Suprapubic skin (tissue), 4 donors: ENCODE measurements around the gene RBMY1F.
"Not testable (repeated sequence)": the region's sequence is repeated elsewhere in the genome, so short reads cannot be mapped to it uniquely, and the experiment has no call there.

Experiments used
- CTCF ChIP-seq, 2 donors: fragments of 200-600 bp in 1 of 2; fragments of 450-650 bp in 1 of 2; sonication (generic) in 1 of 2; IDR thresholded peaks; one replicate each; pipeline ENCODE4 v1.5.1; 2016 to 2019; ENCODE audit warnings: antibody characterized with exemption in 2 of 2, mild to moderate bottlenecking in 1 of 2, moderate library complexity in 1 of 2
- EP300 ChIP-seq: sonication (generic); formaldehyde crosslinking; IDR thresholded peaks from one replicate; pipeline ENCODE4 v1.6.1; 2017; ENCODE audit warnings: antibody characterized with exemption
- POLR2A ChIP-seq, 2 donors: fragments of 450-650 bp; IDR thresholded peaks; one replicate each; pipeline ENCODE4 v1.6.1; 2017; ENCODE audit warnings: antibody characterized with exemption in 2 of 2, mild to moderate bottlenecking in 2 of 2, moderate library complexity in 2 of 2
- POLR2AphosphoS5 ChIP-seq, 3 donors: sonication (generic); formaldehyde crosslinking; IDR thresholded peaks; one replicate each; pipeline ENCODE4 v1.6.1; 2017; ENCODE audit warnings: antibody characterized with exemption in 3 of 3

DNA sequence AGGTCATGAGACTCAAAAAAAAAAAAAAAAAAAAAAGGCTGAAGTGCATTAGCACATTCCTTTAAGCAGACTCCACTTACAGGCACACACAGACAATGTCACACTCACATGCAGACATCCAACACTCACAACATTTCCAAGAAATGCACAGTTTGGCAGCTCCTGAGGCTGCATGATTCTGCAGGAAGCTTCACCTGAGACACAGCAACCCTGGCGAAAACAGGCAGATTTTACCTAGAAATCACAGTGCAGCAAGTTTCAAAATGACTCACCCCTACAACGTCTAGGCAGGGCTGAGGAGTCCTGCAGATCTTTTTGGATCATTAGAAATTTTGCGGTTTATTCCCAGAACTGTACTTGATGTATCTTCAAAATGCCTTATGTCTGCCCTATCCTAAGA is 48.0 kb downstream of the RBMY1F start:
- TF ChIP-seq POLR2A (IDR thresholded peaks at IDR 0.05); CTCF (IDR thresholded peaks at IDR 0.05); EP300; POLR2AphosphoS5 (IDR thresholded peaks at IDR 0.05): not testable (repeated sequence)
